Hematopoietic multipotent progenitor cell (in vitro differentiated cells): Measurements from ENCODE around the gene JAKMIP1. TPM values are rescaled to one million over a fixed set of nuclear protein-coding genes. Genes with fewer than 3 reads are reported as not detected.

Experiments used
- DNase-seq, 3 donors: peaks; one replicate each; pipeline ENCODE4 v3.0.0-alpha.2; 2011 to 2015; ENCODE audit warnings: low read depth in 2 of 3, low spot score in 2 of 3
- total RNA-seq: library from RNA; depleted of rRNA; stranded (reverse); fragments of >200 nt; gene quantifications from one replicate; pipeline ENCODE4 v1.2.3, GENCODE V29; 2012

JAKMIP1 gene
- total RNA-seq, 1 donor = not detected

DNA sequence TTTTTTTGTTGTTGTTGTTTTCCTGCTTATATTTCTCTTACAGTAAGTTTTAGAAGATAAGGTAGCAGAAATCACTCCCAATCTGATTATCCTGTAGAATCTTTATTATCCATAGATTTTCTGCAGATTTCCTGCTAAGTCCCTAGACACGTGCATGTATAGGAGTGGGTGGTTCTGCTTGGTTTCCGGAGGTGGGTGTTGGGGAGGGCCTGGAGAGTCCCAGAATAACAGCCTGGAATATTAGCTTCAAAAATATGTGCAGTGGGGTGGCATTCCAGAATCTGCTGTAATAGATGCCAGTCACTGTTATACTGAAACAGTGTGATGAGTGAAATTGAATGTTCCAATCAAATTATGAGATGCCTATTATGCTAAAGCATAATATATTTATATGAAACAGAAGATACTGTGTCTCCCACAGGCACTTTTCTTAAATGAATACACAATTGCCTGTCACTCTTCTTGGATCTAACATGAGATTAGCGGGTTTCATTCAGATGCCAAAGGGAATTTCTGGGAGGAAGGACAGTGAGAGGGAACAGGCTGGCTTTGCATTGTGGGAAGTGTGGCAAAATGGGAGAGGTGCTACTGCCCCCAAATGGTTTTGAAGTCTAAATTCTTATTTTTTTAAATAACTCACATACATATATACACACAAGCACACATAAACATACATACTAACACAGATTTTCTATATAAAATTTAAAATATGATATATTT, 219.8 kb downstream of the JAKMIP1 start:
- DNase-seq = no peak

DNA sequence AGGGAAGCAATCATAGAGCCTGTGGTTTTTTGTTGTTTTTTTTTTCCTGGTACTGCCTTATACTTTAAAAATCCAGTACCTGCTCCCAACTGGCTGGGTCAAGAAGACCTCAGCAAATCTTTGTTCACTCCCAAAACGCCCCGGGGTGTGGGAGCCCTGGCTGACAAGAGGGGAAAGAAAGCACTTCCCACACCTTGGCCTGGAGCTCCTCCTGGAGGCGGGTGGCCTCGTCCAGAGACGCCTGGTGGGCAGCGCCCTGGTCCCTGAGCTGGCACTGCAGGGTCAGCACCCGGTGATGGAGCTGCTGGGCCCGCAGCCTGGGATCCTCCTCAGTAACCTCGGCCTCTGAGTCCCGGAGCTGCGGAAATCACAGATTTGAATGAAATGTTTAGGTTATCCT, 220.4 kb downstream of the JAKMIP1 start:
- DNase-seq = no peak

DNA sequence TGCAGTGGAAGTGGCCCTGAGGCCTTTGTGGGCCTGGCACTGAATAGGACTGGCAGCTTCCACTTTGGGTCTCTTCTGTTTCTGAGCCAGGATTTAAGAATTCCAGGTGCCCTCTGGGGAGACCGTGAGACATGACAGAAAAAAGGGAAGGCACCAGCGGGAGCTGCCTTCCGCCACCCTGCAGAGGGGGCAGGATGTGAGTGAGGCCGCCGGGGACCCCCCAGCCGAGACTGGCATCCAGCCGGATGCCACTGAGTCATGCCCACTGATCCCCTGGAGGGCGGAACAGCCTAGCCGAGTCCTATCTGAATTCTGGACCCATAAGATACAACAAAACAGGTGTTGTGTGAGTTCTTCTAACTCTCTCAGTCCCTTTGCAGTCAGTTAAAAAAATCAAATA, 223.4 kb downstream of the JAKMIP1 start:
- DNase-seq = no peak

DNA sequence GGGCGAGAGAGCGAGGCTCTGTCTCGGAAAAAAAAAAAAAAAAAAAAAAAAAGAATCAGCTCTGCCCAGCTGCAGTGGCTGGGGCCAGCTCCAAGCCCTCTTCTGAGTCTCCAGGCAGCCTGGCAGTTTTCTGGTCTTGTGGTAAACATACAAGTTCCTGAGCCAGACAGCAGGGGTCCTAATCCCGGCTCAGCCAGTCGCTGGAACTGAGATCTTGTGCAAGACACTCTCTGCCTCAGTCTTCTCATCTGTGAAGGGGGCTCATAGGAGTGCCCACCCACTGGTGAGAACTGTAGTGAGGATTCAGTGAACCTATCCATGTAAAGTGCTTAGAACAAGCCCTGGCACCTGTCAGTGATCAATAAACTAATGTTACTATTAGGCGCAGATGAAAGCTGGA, 223.9 kb downstream of the JAKMIP1 start:
- no peak for DNase-seq

Other genes starting within 250 kb of the JAKMIP1 start
- gene C4orf50, start 182.1 kb downstream of the JAKMIP1 start, total RNA-seq = under 0.01 TPM
- 2.2 TPM for gene WFS1, start 69.3 kb upstream of the JAKMIP1 start, total RNA-seq